GM12878 (cell line): ENCODE measurements around the gene LRRC4B. TPM values are rescaled to one million over a fixed set of nuclear protein-coding genes. Genes with fewer than 3 reads are reported as not detected.

Source experiments
- ATAC-seq: fragments of 200-7000 bp; cut with Tn5 transposase; 3 replicates; pipeline ENCODE4 v1.9.1; 2020; ENCODE audit warnings: mild to moderate bottlenecking, moderate library complexity
- BruUV-seq: library from RNA; stranded (reverse); fragments of 400-500 nt; replicated peaks from 2 replicates; lab custom pipeline; 2021; lab: Mats Ljungman, UMichigan
- CTCF ChIA-PET: fragments of 300-600 bp; sonication (Branson Sonifier 250); formaldehyde crosslinking; extraction: SDS; loops from one replicate; lab custom pipeline; 2021; ENCODE audit warnings: inconsistent platforms; lab: Yijun Ruan, JAX
- POLR2A ChIA-PET: fragments of 350-600 bp; formaldehyde crosslinking; extraction: SDS; loops from one replicate; lab custom pipeline; 2021; ENCODE audit warnings: inconsistent platforms; lab: Charles Lee
- RAD21 ChIA-PET: fragments of 300-600 bp; sonication (Branson Sonifier 250); formaldehyde crosslinking; loops from one replicate; lab custom pipeline; 2023; ENCODE audit warnings: antibody characterized with exemption; ENCODE audit not compliant: unreplicated experiment; lab: Charles Lee
- SMC1A ChIA-PET: fragments of 300-600 bp; sonication (Branson Sonifier 250); formaldehyde crosslinking; loops from one replicate; lab custom pipeline; 2023; ENCODE audit not compliant: unreplicated experiment, uncharacterized antibody; lab: Charles Lee
- DNase-seq: peaks from one replicate; pipeline ENCODE4 v3.0.0-alpha.2; 2011; ENCODE audit warnings: low read depth, low spot score
- FAIRE-seq: peaks from 3 replicates; lab custom pipeline; 2011; peaks lifted over from hg19 to GRCh38; lab: Jason Lieb, UNC
- H2AFZ ChIP-seq: 2 replicates; pipeline ENCODE4 v1.6.0; 2011; ENCODE audit warnings: low read depth, low read length, control low read depth; ENCODE audit not compliant: control insufficient read depth
- H3K27ac ChIP-seq: 2 replicates; pipeline ENCODE4 v1.5.1; 2011; ENCODE audit warnings: control low read depth; ENCODE audit not compliant: control insufficient read depth, insufficient read depth
- H3K27me3 ChIP-seq, 2 experiments: replicated peaks in 1 of 2; 2 replicates each; pipeline versions ENCODE4 v1.6.0 to v1.6.1; 2011; ENCODE audit warnings: low read length in 1 of 2; ENCODE audit not compliant: control insufficient read depth in 2 of 2, insufficient read depth in 2 of 2
- H3K36me3 ChIP-seq, 2 experiments: 2 replicates each; pipeline ENCODE4 v1.5.1; 2011; ENCODE audit warnings: low read length in 1 of 2; ENCODE audit not compliant: control insufficient read depth in 2 of 2, insufficient read depth in 2 of 2
- H3K4me1 ChIP-seq: 2 replicates; pipeline ENCODE4 v1.6.1; 2011; ENCODE audit warnings: mild to moderate bottlenecking, low read length, moderate library complexity, mixed read lengths; ENCODE audit not compliant: control insufficient read depth, insufficient read depth
- H3K4me2 ChIP-seq: 2 replicates; pipeline ENCODE4 v1.6.0; 2011; ENCODE audit warnings: control low read depth; ENCODE audit not compliant: control insufficient read depth, insufficient read depth
- H3K4me3 ChIP-seq: fragments of 200-600 bp; sonication (generic); 2 replicates; pipeline ENCODE4 v1.5.1; 2016
- H3K79me2 ChIP-seq: 2 replicates; pipeline ENCODE4 v1.6.0; 2011; ENCODE audit warnings: low read length; ENCODE audit not compliant: control insufficient read depth, insufficient read depth
- H3K9ac ChIP-seq: 2 replicates; pipeline ENCODE4 v1.8.0; 2011; ENCODE audit warnings: low read length, control low read depth, mixed read lengths; ENCODE audit not compliant: control insufficient read depth, insufficient read depth
- H3K9me3 ChIP-seq: replicated peaks from 3 replicates; pipeline ENCODE4 v1.5.1; 2011; ENCODE audit warnings: mild to moderate bottlenecking, low read length; ENCODE audit not compliant: control insufficient read depth, insufficient read depth
- H4K20me1 ChIP-seq: 2 replicates; pipeline ENCODE4 v1.6.0; 2011; ENCODE audit not compliant: control insufficient read depth, insufficient read depth
- ATF7 ChIP-seq: fragments of 450-650 bp; IDR thresholded peaks from 2 replicates; pipeline ENCODE4 v1.6.1; 2016; ENCODE audit warnings: low read depth, mild to moderate bottlenecking
- CBX5 ChIP-seq: sonication (generic); IDR thresholded peaks from 2 replicates; pipeline ENCODE4 v1.6.1; 2016; ENCODE audit warnings: low read depth, moderate library complexity, mild to moderate bottlenecking, inconsistent platforms
- EGR1 ChIP-seq, 2 experiments: IDR thresholded peaks; 1 replicate in 1 of 2; 2 replicates in 1 of 2; pipeline ENCODE4 v1.6.1; 2011 to 2012; ENCODE audit warnings: low read depth in 2 of 2, low read length in 2 of 2, borderline replicate concordance in 1 of 2, mild to moderate bottlenecking in 1 of 2, moderate library complexity in 1 of 2
- ELK1 ChIP-seq: IDR thresholded peaks from 2 replicates; pipeline ENCODE4 v1.6.1; 2012; ENCODE audit warnings: low read depth, low read length, improper control_type of control experiment
- LARP7 ChIP-seq: fragments of 450-650 bp; IDR thresholded peaks from 2 replicates; pipeline ENCODE4 v1.6.1; 2017; ENCODE audit warnings: mild to moderate bottlenecking
- MAX ChIP-seq: IDR thresholded peaks from 2 replicates; pipeline ENCODE4 v1.6.1; 2012; ENCODE audit warnings: low read depth, low read length, improper control_type of control experiment
- RBBP5 ChIP-seq: fragments of 200-600 bp; sonication (generic); conservative IDR thresholded peaks from 2 replicates; pipeline ENCODE4 v1.6.1; 2016
- RFX5 ChIP-seq: IDR thresholded peaks from 2 replicates; pipeline ENCODE4 v1.6.1; 2011; ENCODE audit warnings: low read depth, low read length, improper control_type of control experiment
- SMAD5 ChIP-seq: IDR thresholded peaks from 2 replicates; pipeline ENCODE4 v1.6.1; 2016; ENCODE audit warnings: antibody characterized with exemption, low read depth
- YBX1 ChIP-seq: fragments of 450-650 bp; IDR thresholded peaks from 2 replicates; pipeline ENCODE4 v1.6.1; 2016; ENCODE audit warnings: antibody characterized with exemption
- ZBTB40 ChIP-seq: fragments of 450-650 bp; IDR thresholded peaks from 2 replicates; pipeline ENCODE4 v1.6.1; 2016; ENCODE audit warnings: mild to moderate bottlenecking, moderate library complexity, borderline replicate concordance
- WGBS: methylation state at CpG from one replicate; pipeline ENCODE4 v1.1.6; 2016; ENCODE audit warnings: low lambda C conversion rate; ENCODE audit not compliant: insufficient replicate concordance, insufficient coverage; ENCODE audit errors: missing lambda C conversion rate; 5-methylcytosine and 5-hydroxymethylcytosine counted together
- in situ Hi-C: fragments of 300-500 bp; cut with MboI; formaldehyde crosslinking; loops from 9 replicates; pipeline ENCODE4 v1.14.3; 2018; ENCODE audit warnings: mixed read lengths
- intact Hi-C: fragments of 100-400 bp; cut with micrococcal nuclease; formaldehyde crosslinking; loops from one replicate; pipeline ENCODE4 v1.14.2; 2022; ENCODE audit not compliant: unreplicated experiment
- polyA plus RNA-seq, 11 experiments: library from polyadenylated mRNA; depleted of rRNA in 4 of 11; unstranded in 6 of 11; stranded (reverse) in 5 of 11; fragments of >200 nt; fragmentation: Nextera tagmentation in 4 of 11; fragmentation: Illumina TruSeq in 1 of 11; extraction: Ambion mirVana in 4 of 11; extraction: Trizol in 1 of 11; gene quantifications; 1 replicate in 1 of 11; 2 replicates in 10 of 11; pipeline versions ENCODE4 v1.2.1 to v1.2.3, GENCODE V29; 2011 to 2016; ENCODE audit warnings: inconsistent platforms in 2 of 11, missing spikeins in 2 of 11, low read depth in 1 of 11
- total RNA-seq, 4 experiments: library from RNA; depleted of rRNA in 3 of 4; stranded (reverse); fragments of >200 nt in 3 of 4; fragmentation: Illumina TruSeq in 1 of 4; extraction: Trizol in 1 of 4; gene quantifications; 2 replicates each; pipeline versions ENCODE4 v1.2.1 to v1.2.3, GENCODE V29; 2013 to 2021

The LRRC4B gene
- total and polyA plus RNA-seq, 10 of the 15 experiments (the other 5 are each of a cell fraction or from before 2014, with no cell fraction given), result 0.14 TPM; not detected in 9

GRCh38 chr19:50496189-50497021, 71.8 kb downstream of the LRRC4B start (continued):
- TF ChIP-seq ZBTB40, result no peak

- SMC1A ChIA-PET, result no interaction called here
- intact Hi-C loops, result no loop called here
- CTCF ChIA-PET, result no interaction called here
Observed at GRCh38 chr19:50495020-50495531, 73.2 kb downstream of the LRRC4B start.

More at GRCh38 chr19:50495020-50495531, 73.2 kb downstream of the LRRC4B start:
- FAIRE-seq (no peak), ATAC-seq (no peak), DNase-seq (no peak)
- BruUV-seq, result no TSS peak
- Histone ChIP-seq H3K36me3 (no peaks in the 10 kb centered on the region), H3K4me1 (no peaks in the 10 kb centered on the region), H3K79me2 (no peaks in the 10 kb centered on the region), H3K9me3 (no peaks in the 10 kb centered on the region), H2AFZ (no peak overlapping the region), H3K27ac (no peak overlapping the region), H3K4me2 (no peak overlapping the region), H4K20me1 (no peaks in the 10 kb centered on the region), H3K27me3 (no peaks in the 10 kb centered on the region), H3K9ac (no peak overlapping the region), H3K4me3 (no peak overlapping the region)
- TF ChIP-seq RFX5, result no peak
- no peak for TF ChIP-seq LARP7
- no peak for TF ChIP-seq MAX
- TF ChIP-seq EGR1 (IDR thresholded peaks at IDR 0.05; ENCODE audit: borderline replicate concordance in 1 of 2, low read depth in 2 of 2, low read length in 2 of 2), result no peak
- TF ChIP-seq ELK1, result no peak
- no peak for TF ChIP-seq YBX1
- TF ChIP-seq SMAD5, result no peak
- no peak for TF ChIP-seq CBX5
- TF ChIP-seq RBBP5, result no peak
- TF ChIP-seq ATF7, result no peak
- ChIA-PET POLR2A (no interaction called here), RAD21 (no interaction called here)
- in situ Hi-C loops, result no loop called here
- 48% methylated on average over 5 of the region's 5 CpGs for WGBS
